ENCODE results near the gene SLC4A3. TPM values are rescaled to one million over a fixed set of nuclear protein-coding genes. Genes with fewer than 3 reads are reported as not detected.

Gene SLC4A3
- total RNA-seq, 2 donors from 2014 or later: 0.24 to 1.2 TPM

GRCh38 chr2:219611306-219611705, 16.1 kb upstream of the SLC4A3 start:
- ATAC-seq: no peak
- intact Hi-C loops (cut with DNase I, micrococcal nuclease): no loop called here
- DNase-seq: no peak

- intact Hi-C loops (cut with DNase I, micrococcal nuclease): no loop called here
- ATAC-seq (no peak), DNase-seq (no peak)
These were observed 15.4 kb upstream of the SLC4A3 start for GRCh38 chr2:219611866-219612576.

GRCh38 chr2:219612577-219613286, 14.7 kb upstream of the SLC4A3 start:
- intact Hi-C loops (cut with DNase I, micrococcal nuclease): no loop called here
- ATAC-seq: no peak
- DNase-seq: no peak

- no peak for DNase-seq
- intact Hi-C loops (cut with DNase I, micrococcal nuclease): no loop called here
- ATAC-seq: no peak
These were observed 13.9 kb upstream of the SLC4A3 start for GRCh38 chr2:219613461-219614070.

GRCh38 chr2:219614076-219614860, 13.2 kb upstream of the SLC4A3 start:
- no peak for ATAC-seq
- intact Hi-C loops (cut with DNase I, micrococcal nuclease): no loop called here
- DNase-seq: no peak

- intact Hi-C loops (cut with DNase I, micrococcal nuclease): no loop called here
- DNase-seq (no peak), ATAC-seq (no peak)
These were observed 12.4 kb upstream of the SLC4A3 start for GRCh38 chr2:219615036-219615435.

GRCh38 chr2:219615894-219616293, 11.5 kb upstream of the SLC4A3 start:
- ATAC-seq (no peak), DNase-seq (no peak)
- intact Hi-C loops (cut with DNase I, micrococcal nuclease): no loop called here

GRCh38 chr2:219616550-219616949, 10.9 kb upstream of the SLC4A3 start:
- DNase-seq (no peak), ATAC-seq (no peak)
- intact Hi-C loops (cut with DNase I, micrococcal nuclease): no loop called here

- DNase-seq: no peak
- no peak for ATAC-seq
- intact Hi-C loops (cut with DNase I, micrococcal nuclease): no loop called here
These were observed 8.7 kb upstream of the SLC4A3 start for GRCh38 chr2:219618733-219619122.

GRCh38 chr2:219619235-219619634, 8.2 kb upstream of the SLC4A3 start:
- intact Hi-C loops (cut with DNase I, micrococcal nuclease): no loop called here
- ATAC-seq (no peak), DNase-seq (no peak)

- DNase-seq (no peak), ATAC-seq (no peak)
- intact Hi-C loops (cut with DNase I, micrococcal nuclease): no loop called here
These were observed 6.9 kb upstream of the SLC4A3 start for GRCh38 chr2:219620546-219620945.

GRCh38 chr2:219621935-219622334, 5.5 kb upstream of the SLC4A3 start:
- no peak for DNase-seq
- ATAC-seq: no peak
- intact Hi-C loops (cut with DNase I, micrococcal nuclease): no loop called here

GRCh38 chr2:219622472-219622871, 5.0 kb upstream of the SLC4A3 start:
- ATAC-seq (no peak), DNase-seq (no peak)
- intact Hi-C loops (cut with DNase I, micrococcal nuclease): no loop called here

GRCh38 chr2:219624565-219624964, 2.9 kb upstream of the SLC4A3 start:
- ATAC-seq (no peak), DNase-seq (no peak)
- intact Hi-C loops (cut with DNase I, micrococcal nuclease): no loop called here

- no peak for DNase-seq
- intact Hi-C loops (cut with DNase I, micrococcal nuclease): no loop called here
- no peak for ATAC-seq
These were observed 2.3 kb upstream of the SLC4A3 start for GRCh38 chr2:219625179-219625578.

GRCh38 chr2:219626540-219626939, 890 bp upstream of the SLC4A3 start:
- intact Hi-C loops (cut with DNase I, micrococcal nuclease): no loop called here
- DNase-seq: no peak
- no peak for ATAC-seq

- DNase-seq (no peak), ATAC-seq (no peak)
- intact Hi-C loops (cut with DNase I, micrococcal nuclease): no loop called here
These were observed 980 bp downstream of the SLC4A3 start for GRCh38 chr2:219628235-219628985.

- DNase-seq (no peak), ATAC-seq (no peak)
- intact Hi-C loops (cut with DNase I, micrococcal nuclease): no loop called here
These were observed 1.8 kb downstream of the SLC4A3 start for GRCh38 chr2:219628986-219629901.
